ENCODE measurements around the gene LRRC32. TPM values are rescaled to one million over a fixed set of nuclear protein-coding genes. Genes with fewer than 3 reads are reported as not detected.

LRRC32 gene
- total RNA-seq, 1 experiment from 2014 or later = 0.15 TPM

GRCh38 chr11:76629116-76629852 lies 41.3 kb downstream of the LRRC32 start:
- Histone ChIP-seq H3K9me3 (ENCODE audit: control insufficient read depth, insufficient read depth, low read depth, low read length) (no peaks in the 10 kb centered on the region), H3K27ac (ENCODE audit: low read length) (no peak overlapping the region), H3K4me3 (ENCODE audit: low read depth in 2 of 2, low read length in 2 of 2) (no peak overlapping the region), H3K27me3 (ENCODE audit: control insufficient read depth, insufficient read depth, low read length) (peaks cover 7% of the 10 kb centered on the region; the same call in 1 of the 2 replicates), H3K4me1 (ENCODE audit: control insufficient read depth, insufficient read depth, low read length) (no peaks in the 10 kb centered on the region), H3K36me3 (ENCODE audit: control insufficient read depth, insufficient read depth, low read length) (no peaks in the 10 kb centered on the region)
- CTCF ChIA-PET = no interaction called here
- DNase-seq (ENCODE audit: low read depth, low spot score) (no peak), ATAC-seq (no peak)
- BruUV-seq (replicated peaks) = no TSS peak
- in situ Hi-C loops (cut with HindIII; ENCODE audit: low pct_unique_long_range_greater_than_20kb, low sequenced_read_pairs) = no loop called here
- TF ChIP-seq CTCF (IDR thresholded peaks at IDR 0.05) = no peak
- TF ChIP-seq POLR2AphosphoS5 (IDR thresholded peaks at IDR 0.05; ENCODE audit: low read depth, low read length) = no peak
- TF ChIP-seq, protein P1, sequence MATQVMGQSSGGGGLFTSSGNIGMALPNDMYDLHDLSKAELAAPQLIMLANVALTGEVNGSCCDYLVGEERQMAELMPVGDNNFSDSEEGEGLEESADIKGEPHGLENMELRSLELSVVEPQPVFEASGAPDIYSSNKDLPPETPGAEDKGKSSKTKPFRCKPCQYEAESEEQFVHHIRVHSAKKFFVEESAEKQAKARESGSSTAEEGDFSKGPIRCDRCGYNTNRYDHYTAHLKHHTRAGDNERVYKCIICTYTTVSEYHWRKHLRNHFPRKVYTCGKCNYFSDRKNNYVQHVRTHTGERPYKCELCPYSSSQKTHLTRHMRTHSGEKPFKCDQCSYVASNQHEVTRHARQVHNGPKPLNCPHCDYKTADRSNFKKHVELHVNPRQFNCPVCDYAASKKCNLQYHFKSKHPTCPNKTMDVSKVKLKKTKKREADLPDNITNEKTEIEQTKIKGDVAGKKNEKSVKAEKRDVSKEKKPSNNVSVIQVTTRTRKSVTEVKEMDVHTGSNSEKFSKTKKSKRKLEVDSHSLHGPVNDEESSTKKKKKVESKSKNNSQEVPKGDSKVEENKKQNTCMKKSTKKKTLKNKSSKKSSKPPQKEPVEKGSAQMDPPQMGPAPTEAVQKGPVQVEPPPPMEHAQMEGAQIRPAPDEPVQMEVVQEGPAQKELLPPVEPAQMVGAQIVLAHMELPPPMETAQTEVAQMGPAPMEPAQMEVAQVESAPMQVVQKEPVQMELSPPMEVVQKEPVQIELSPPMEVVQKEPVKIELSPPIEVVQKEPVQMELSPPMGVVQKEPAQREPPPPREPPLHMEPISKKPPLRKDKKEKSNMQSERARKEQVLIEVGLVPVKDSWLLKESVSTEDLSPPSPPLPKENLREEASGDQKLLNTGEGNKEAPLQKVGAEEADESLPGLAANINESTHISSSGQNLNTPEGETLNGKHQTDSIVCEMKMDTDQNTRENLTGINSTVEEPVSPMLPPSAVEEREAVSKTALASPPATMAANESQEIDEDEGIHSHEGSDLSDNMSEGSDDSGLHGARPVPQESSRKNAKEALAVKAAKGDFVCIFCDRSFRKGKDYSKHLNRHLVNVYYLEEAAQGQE (IDR thresholded peaks at IDR 0.05; ENCODE audit: insufficient read depth in 1 of 2, low read depth in 2 of 2, low read length in 1 of 2) = no peak
- TF ChIP-seq TCF7L2 (IDR thresholded peaks at IDR 0.05; ENCODE audit: low read depth, low read length) = no peak
- no peak for TF ChIP-seq SIN3A (IDR thresholded peaks at IDR 0.05; ENCODE audit: borderline replicate concordance, insufficient read depth, low read depth, low read length)
- intact Hi-C loops (cut with micrococcal nuclease; ENCODE audit: unreplicated experiment) = no loop called here
- POLR2A ChIA-PET = no interaction called here

GRCh38 chr11:76628408-76628947 lies 42.1 kb downstream of the LRRC32 start:
- Histone ChIP-seq H3K4me3 (ENCODE audit: low read depth in 2 of 2, low read length in 2 of 2) (no peak overlapping the region), H3K36me3 (ENCODE audit: control insufficient read depth, insufficient read depth, low read length) (no peaks in the 10 kb centered on the region), H3K4me1 (ENCODE audit: control insufficient read depth, insufficient read depth, low read length) (no peaks in the 10 kb centered on the region), H3K27me3 (ENCODE audit: control insufficient read depth, insufficient read depth, low read length) (peaks cover 3% of the 10 kb centered on the region; the same call in 1 of the 2 replicates), H3K9me3 (ENCODE audit: control insufficient read depth, insufficient read depth, low read depth, low read length) (no peaks in the 10 kb centered on the region), H3K27ac (ENCODE audit: low read length) (no peak overlapping the region)
- ATAC-seq (no peak), DNase-seq (ENCODE audit: low read depth, low spot score) (no peak)
- CTCF ChIA-PET = no interaction called here
- in situ Hi-C loops (cut with HindIII; ENCODE audit: low pct_unique_long_range_greater_than_20kb, low sequenced_read_pairs) (no loop called here), intact Hi-C loops (cut with micrococcal nuclease; ENCODE audit: unreplicated experiment) (no loop called here)
- POLR2A ChIA-PET = no interaction called here
- TF ChIP-seq POLR2AphosphoS5 (IDR thresholded peaks at IDR 0.05; ENCODE audit: low read depth, low read length) = no peak
- no peak for TF ChIP-seq SIN3A (IDR thresholded peaks at IDR 0.05; ENCODE audit: borderline replicate concordance, insufficient read depth, low read depth, low read length)
- no peak for TF ChIP-seq CTCF (IDR thresholded peaks at IDR 0.05)
- TF ChIP-seq, protein P1 (IDR thresholded peaks at IDR 0.05; ENCODE audit: insufficient read depth in 1 of 2, low read depth in 2 of 2, low read length in 1 of 2) = no peak
- TF ChIP-seq TCF7L2 (IDR thresholded peaks at IDR 0.05; ENCODE audit: low read depth, low read length) = no peak
- no TSS peak for BruUV-seq (replicated peaks)

Measured in Panc1 (cell line).